ENCODE data around the gene PRR14.
"Not testable (repeated sequence)": the region's sequence is repeated elsewhere in the genome, so short reads cannot be mapped to it uniquely, and the experiment has no call there.

PRR14 gene

GRCh38 chr16:30632454-30632853 is 18.3 kb upstream of the PRR14 start:
- not testable (repeated sequence) for DNase-seq (ENCODE audit: low spot score)

- no peak for DNase-seq (ENCODE audit: low spot score)
Measured at GRCh38 chr16:30633526-30633925, 17.2 kb upstream of the PRR14 start.

- DNase-seq (ENCODE audit: low spot score): no peak
Measured at GRCh38 chr16:30636599-30636998, 14.2 kb upstream of the PRR14 start.

- not testable (repeated sequence) for DNase-seq (ENCODE audit: low spot score)
Measured at GRCh38 chr16:30637139-30637538, 13.6 kb upstream of the PRR14 start.

GRCh38 chr16:30637944-30638343 is 12.8 kb upstream of the PRR14 start:
- DNase-seq (ENCODE audit: low spot score): no peak

- DNase-seq (ENCODE audit: low spot score): no peak
Measured at GRCh38 chr16:30641378-30641982, 9.3 kb upstream of the PRR14 start.

- DNase-seq (ENCODE audit: low spot score): no peak
Measured at GRCh38 chr16:30644334-30644830, 6.4 kb upstream of the PRR14 start.

GRCh38 chr16:30645727-30646126 is 5.0 kb upstream of the PRR14 start:
- no peak for DNase-seq (ENCODE audit: low spot score)

GRCh38 chr16:30647274-30647571 is 3.5 kb upstream of the PRR14 start:
- no peak for DNase-seq (ENCODE audit: low spot score)

GRCh38 chr16:30649725-30650368 is 913 bp upstream of the PRR14 start:
- DNase-seq (ENCODE audit: low spot score): no peak

- peak; percentile 82 for DNase-seq (ENCODE audit: low spot score)
Measured at GRCh38 chr16:30651124-30652004, 604 bp downstream of the PRR14 start.

- DNase-seq (ENCODE audit: low spot score): no peak
Measured at GRCh38 chr16:30652005-30652296, 1.2 kb downstream of the PRR14 start.

- no peak for DNase-seq (ENCODE audit: low spot score)
Measured at GRCh38 chr16:30652718-30653117, 2.0 kb downstream of the PRR14 start.

- DNase-seq (ENCODE audit: low spot score): no peak
Measured at GRCh38 chr16:30654856-30655255, 4.1 kb downstream of the PRR14 start.

GRCh38 chr16:30655815-30656347 is 5.1 kb downstream of the PRR14 start:
- no peak for DNase-seq (ENCODE audit: low spot score)

- no peak for DNase-seq (ENCODE audit: low spot score)
Measured at GRCh38 chr16:30656388-30656787, 5.6 kb downstream of the PRR14 start.

GRCh38 chr16:30656974-30657865 is 6.5 kb downstream of the PRR14 start:
- peak; percentile 57 for DNase-seq (ENCODE audit: low spot score)

GRCh38 chr16:30657866-30658730 is 7.3 kb downstream of the PRR14 start, which contains the start of gene FBRS:
Gene FBRS (plus strand): TSS chr16:30658431. CDS start chr16:30659519, 1,088 bp downstream.
- peak; percentile 99 for DNase-seq (ENCODE audit: low spot score)

GRCh38 chr16:30658731-30659506 is 8.2 kb downstream of the PRR14 start:
- peak; percentile 91 for DNase-seq (ENCODE audit: low spot score)

Measured in hepatic stellate cell (primary cell).